NCI-H748 (cell line): ENCODE results near the gene CYP24A1.

Experiments used
- DNase-seq: peaks from one replicate; lab custom pipeline; 2025; ENCODE audit not compliant: unreplicated experiment; lab: John Stamatoyannopoulos, UW

CYP24A1 gene

GRCh38 chr20:54176610-54177009, 2.8 kb upstream of the CYP24A1 start:
- DNase-seq: no peak

- no peak for DNase-seq
Measured at GRCh38 chr20:54174457-54175175, 830 bp upstream of the CYP24A1 start.

- peak; percentile 37 for DNase-seq
Measured at GRCh38 chr20:54172856-54173652, 732 bp downstream of the CYP24A1 start.

- DNase-seq: peak; percentile 56
Measured at GRCh38 chr20:54172532-54172855, 1.3 kb downstream of the CYP24A1 start.

- DNase-seq: no peak
Measured at GRCh38 chr20:54170963-54171362, 2.8 kb downstream of the CYP24A1 start.

GRCh38 chr20:54170026-54170471, 3.7 kb downstream of the CYP24A1 start:
- no peak for DNase-seq

GRCh38 chr20:54168961-54169862, 4.6 kb downstream of the CYP24A1 start:
- DNase-seq: no peak

- no peak for DNase-seq
Measured at GRCh38 chr20:54167909-54168872, 5.6 kb downstream of the CYP24A1 start.

GRCh38 chr20:54166987-54167662, 6.7 kb downstream of the CYP24A1 start:
- no peak for DNase-seq

GRCh38 chr20:54165803-54166202, 8.0 kb downstream of the CYP24A1 start:
- no peak for DNase-seq

GRCh38 chr20:54165014-54165413, 8.8 kb downstream of the CYP24A1 start:
- no peak for DNase-seq

- DNase-seq: no peak
Measured at GRCh38 chr20:54163402-54163801, 10.4 kb downstream of the CYP24A1 start.

- no peak for DNase-seq
Measured at GRCh38 chr20:54162378-54163009, 11.3 kb downstream of the CYP24A1 start.

- DNase-seq: no peak
Measured at GRCh38 chr20:54161821-54162149, 12.0 kb downstream of the CYP24A1 start.

- no peak for DNase-seq
Measured at GRCh38 chr20:54161008-54161820, 12.6 kb downstream of the CYP24A1 start.

GRCh38 chr20:54160065-54161007, 13.4 kb downstream of the CYP24A1 start:
- DNase-seq: no peak

GRCh38 chr20:54158856-54159418, 14.8 kb downstream of the CYP24A1 start:
- DNase-seq: no peak
